Natural killer cell treated with Interleukin-12 subunit alpha and Interleukin-12 subunit beta and Interleukin-15 and Interleukin-18, amount 100 ng/mL, for 72 hours (primary cell): ENCODE results near the gene PSMB1. TPM values are rescaled to one million over a fixed set of nuclear protein-coding genes. Genes with fewer than 3 reads are reported as not detected.

Experiments
- total RNA-seq, 2 donors: library from RNA; stranded (reverse); gene quantifications; one replicate each; pipeline ENCODE4 v1.2.3, GENCODE V29; 2022

PSMB1 gene
- total RNA-seq, 2 donors from 2014 or later = 154 to 204 TPM

Other genes with a start within 250 kb of the PSMB1 start
- gene FAM120B, start 246.5 kb downstream of the PSMB1 start, total RNA-seq = 10 to 100 TPM; 19.9 to 28.0 TPM
- 10 to 100 TPM; 20.7 to 31.8 TPM for gene TBP, start 1.1 kb upstream of the PSMB1 start, total RNA-seq
- 10 to 100 TPM; 70.2 to 79.3 TPM for gene PDCD2, start 31.3 kb upstream of the PSMB1 start, total RNA-seq